GM21529 (cell line): ENCODE measurements around the gene ARMH1.
"Not testable (repeated sequence)": the region's sequence is repeated elsewhere in the genome, so short reads cannot be mapped to it uniquely, and the experiment has no call there.

ENCODE experiments used
- ATAC-seq: cut with Tn5 transposase; IDR thresholded peaks from one replicate; pipeline ENCODE4 v1.9.1; 2021; ENCODE audit not compliant: unreplicated experiment

ARMH1 gene

DNA sequence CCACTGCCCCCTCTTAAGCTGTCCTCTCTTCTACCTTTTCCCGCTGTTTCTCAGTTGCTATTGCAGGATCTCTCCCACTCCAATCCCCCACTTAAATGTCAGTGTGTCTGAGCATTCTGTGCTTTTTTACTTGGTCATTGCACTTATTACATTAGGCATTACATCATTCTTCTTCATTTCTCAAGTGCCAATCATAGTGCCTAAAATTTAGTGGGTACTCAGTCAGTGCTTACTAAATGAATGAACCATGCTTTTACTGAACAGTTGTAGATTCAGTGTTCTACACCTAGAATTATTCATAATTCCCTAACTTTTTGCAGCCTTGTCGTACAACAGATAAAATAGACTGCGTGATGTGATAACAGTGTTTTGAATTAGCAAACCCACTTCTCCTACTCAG, 19.4 kb downstream of the ARMH1 start:
- no peak for ATAC-seq

DNA sequence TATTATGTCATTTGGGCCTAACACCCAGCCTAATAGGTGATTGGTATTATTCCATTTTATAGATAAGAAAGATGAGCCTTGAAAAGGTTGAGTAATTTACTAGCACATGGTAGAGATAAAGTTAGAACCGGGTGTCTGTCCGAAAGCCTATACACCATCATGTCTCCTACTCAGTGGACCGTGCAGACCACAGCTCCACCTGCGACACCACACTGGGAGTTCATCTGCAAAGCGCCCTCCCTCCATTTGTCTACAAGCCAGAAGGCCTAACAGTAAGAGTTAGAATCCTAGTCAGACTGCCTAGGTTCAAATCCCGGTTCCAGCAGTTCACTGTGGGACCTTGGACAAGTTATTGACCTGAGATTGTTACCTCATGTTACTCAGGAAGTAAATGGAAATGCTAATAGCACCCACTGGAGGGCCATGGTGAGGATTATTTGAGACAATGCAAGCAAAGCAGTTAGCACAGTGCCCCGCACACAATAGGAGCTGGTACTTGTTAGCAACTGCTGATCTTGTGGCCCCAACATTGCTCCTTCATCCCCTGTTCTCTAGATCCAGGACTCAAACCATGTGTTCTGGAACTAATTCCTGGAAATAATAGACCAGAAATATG, 20.5 kb downstream of the ARMH1 start:
- ATAC-seq, result peak; percentile 60

DNA sequence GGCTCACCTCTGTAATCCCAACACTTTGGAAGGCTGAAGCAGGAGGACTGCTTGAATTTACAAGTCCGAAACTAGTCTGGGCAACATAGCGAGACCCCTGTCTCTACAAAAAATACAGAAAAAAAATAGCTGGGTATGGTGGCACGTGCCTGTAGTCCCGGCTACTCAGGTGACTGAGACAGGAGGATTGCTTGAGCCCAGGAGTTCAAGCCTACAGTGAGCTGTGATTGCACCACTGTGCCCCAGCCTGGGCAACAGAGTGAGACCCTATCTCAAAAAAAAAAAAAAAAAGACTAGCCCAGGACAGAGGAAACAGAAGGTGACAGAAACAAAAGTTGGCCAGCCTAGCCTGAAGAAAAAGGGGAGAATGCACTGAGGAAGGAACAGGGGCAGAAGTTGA, 21.2 kb downstream of the ARMH1 start:
- ATAC-seq, result no peak

DNA sequence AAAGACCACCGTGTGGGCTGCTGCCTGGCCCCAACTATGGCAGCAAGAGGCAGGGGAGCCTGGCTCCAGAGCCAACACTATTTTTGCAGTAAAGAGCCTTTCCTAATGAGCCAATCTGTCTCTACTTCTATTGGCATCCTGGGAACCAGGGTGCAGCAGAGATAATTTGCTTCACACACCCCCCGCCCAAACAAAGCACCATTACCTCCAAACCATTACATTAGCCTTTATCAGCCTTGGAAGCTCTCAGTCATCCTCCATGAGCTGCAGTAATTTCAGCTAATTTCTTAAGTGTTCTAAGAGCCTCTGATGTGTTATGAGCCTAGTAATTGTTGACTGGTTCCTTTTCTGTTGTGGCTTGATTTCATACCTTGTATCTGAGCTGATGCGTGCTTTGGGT, 21.6 kb downstream of the ARMH1 start:
- no peak for ATAC-seq

DNA sequence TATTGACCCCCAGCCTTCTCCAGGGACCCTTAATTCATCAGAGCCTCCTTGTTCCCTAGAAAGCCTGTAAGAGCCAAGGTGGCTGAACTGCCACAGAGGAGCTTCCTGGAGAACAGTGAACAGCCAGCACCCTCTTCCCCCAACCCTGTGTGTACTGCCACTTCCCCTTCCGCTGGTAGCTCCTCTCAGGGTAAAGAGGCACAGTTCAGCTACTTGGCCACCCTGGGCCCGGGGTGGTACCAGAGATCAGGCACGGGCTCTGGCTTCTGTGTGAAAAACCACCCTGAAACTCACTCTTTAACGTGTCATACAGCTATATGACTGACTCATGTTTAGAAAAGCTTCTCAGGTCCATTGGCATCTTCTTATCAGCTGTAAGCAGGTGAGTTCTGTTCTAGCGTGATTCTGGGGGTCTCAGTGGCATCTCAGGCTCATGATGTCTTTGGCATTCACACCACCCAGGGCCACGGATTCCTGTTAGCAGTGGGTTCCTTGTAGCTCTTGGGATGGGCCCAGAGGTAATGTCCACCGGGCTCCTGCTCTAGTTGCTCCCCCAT, 22.4 kb downstream of the ARMH1 start:
- ATAC-seq, result peak; percentile 46

DNA sequence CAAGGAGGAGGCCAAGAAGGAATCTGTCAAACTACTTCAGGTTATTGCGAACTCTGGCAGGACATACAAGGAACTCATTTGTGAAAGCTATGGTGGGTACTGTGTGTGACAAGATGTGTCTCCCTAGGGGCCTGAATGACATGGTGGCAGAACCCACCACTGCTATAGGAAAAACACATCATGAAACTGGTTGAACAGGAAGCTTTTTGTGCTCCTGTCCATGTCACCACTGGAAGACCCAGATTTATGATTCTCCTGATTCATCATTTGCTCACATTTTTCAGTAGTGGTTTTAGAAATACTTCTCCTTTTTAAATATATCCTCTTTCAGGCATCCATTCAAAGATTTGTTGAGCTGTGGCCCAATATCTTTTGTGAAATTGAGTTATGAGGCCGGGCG, 23.6 kb downstream of the ARMH1 start:
- ATAC-seq, result no peak

GRCh38 chr1:44699375-44699774, 24.9 kb downstream of the ARMH1 start:
- ATAC-seq, result not testable (repeated sequence)

DNA sequence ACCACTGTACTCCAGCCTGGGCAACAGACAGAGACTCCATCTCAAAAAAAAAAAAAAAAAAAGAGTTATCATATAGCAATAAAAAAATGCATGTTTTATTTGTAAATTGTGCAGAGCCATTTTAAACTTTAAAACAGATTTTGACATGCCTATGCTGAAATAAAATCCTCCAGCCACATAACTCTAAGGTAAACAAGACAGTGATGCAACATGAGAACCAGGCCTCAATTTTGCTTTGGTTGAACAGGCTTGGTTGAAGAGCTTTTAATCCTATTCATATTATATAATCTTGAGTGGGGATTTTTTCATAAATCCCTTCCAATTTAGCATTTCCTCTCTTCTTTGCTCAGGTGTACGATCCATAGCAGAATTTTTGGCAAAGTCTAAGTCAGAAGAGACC, 26.1 kb downstream of the ARMH1 start:
- no peak for ATAC-seq

GRCh38 chr1:44701141-44701573, 26.6 kb downstream of the ARMH1 start:
- ATAC-seq, result no peak

GRCh38 chr1:44705470-44705869, 31.0 kb downstream of the ARMH1 start:
- no peak for ATAC-seq

DNA sequence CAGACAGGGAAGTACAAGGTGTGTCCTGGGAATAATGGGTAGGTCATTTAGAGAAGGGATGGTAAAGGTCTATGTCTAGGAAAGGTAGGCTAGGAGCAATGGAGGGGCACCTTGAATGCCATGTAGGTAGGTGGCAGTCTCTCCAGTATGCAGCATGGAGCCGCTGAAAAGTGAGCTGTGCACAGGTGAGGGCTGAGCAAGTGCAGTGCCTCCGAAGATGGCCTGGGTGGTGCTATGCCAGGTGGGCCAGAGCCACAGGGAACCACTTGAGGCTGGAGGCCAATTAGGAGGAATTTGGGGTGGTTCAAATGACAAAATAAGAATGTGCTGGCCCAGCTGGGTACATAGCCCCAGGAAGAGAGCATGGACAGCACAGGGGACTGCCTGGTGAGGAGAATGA, 31.4 kb downstream of the ARMH1 start:
- ATAC-seq, result no peak

- ATAC-seq, result no peak
Measured at GRCh38 chr1:44707112-44707881, 32.8 kb downstream of the ARMH1 start.

DNA sequence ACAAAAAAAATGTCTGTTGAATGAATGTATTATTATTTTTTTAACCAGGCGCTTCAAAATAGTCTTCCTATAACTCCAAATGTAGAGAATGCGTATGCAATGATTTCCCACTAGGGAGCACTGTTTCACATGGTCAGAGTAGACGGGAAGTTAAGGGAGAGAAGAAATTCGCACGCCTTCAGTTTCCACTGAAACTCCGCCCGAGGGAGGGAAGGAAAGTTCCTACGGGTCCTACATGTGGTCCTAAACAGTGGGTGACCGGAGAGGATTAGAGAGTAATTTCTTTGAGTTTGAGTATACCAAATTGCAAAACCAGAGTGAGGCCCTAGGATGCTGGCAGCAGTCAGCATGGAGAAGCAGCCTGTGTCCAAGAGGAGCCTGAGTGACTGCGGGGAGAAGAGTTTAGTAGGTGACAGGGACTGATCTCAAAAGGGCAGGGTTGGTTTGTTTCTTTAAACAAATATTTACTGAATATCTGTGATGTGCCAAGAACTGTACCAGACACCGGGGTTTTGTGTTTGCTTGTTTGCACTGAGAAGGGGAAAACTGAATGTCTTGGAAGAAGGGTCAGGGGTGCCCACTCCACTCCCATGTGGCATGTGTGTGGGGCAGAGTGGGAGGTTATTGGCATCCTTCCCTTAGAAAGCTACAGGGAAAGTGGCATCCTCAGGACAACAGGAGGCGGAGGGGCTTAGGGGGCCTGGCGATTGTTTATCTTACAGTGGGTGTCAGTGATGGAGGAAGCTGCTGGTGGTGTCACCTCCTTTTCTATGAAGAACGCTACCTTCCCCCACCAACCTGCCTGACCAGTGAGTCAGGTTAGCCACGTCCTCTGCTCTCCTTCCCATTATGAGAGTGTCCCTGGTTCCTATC, 33.7 kb downstream of the ARMH1 start:
- ATAC-seq, result no peak

- peak; percentile 72 for ATAC-seq
Measured at GRCh38 chr1:44713321-44713781, 38.8 kb downstream of the ARMH1 start.

DNA sequence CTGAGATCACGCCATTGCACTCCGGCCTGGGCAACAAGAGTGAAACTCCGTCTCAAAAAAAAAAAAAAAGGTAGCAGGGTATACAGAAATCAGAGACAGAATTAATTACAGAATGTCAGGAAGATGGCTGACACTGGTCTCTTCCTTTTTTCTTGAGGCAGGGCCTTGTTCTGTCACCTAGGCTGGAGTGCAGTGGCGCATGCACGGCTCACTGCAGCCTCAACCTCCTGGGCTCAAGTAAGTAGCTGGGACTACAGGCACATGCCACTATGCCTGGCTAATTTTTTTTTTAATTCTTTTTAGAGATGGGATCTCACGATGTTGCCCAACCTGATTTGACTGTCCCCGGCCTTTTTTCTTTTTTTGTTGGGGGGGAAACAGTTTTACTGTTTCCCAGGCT, 40.0 kb downstream of the ARMH1 start:
- ATAC-seq, result no peak

- ATAC-seq, result no peak
Measured at GRCh38 chr1:44714944-44715571, 40.5 kb downstream of the ARMH1 start.

DNA sequence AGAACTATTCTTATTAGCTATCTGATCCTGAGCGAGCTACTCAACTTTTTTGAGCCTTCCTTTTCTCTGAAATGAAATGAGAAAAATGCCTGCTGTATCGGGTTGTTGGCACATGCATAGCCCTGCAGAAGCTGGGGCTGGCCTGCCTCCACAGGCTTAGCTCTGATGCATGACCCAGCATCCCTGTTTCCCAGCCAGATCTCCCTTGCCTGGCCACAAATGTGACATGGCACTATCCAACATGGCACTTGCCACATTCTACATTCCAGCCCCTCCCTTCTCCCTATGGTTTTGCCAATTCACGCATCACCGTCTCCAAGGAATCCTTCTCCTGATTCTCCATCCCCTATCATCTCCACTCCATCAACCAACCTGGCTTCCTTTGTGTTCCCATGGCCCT, 42.6 kb downstream of the ARMH1 start:
- no peak for ATAC-seq

DNA sequence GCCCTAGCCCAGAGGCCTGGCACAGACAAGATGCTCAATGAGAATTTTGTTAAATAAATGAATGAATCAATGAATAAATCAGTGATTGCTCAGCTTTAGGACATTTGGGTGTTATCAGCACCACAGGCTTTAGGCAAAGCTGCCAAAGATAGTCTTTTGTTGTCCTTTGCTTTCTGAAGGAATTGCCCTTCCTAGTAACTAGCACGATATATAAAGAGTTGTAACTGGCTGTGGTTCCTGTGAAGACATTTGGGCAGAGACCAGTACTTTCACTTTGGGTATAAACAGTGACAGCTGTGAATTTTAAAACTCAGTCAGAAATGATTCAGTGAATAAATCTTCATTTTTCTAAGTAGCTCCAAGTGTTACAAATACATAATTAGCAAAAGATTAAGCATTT, 43.1 kb downstream of the ARMH1 start:
- ATAC-seq, result no peak

DNA sequence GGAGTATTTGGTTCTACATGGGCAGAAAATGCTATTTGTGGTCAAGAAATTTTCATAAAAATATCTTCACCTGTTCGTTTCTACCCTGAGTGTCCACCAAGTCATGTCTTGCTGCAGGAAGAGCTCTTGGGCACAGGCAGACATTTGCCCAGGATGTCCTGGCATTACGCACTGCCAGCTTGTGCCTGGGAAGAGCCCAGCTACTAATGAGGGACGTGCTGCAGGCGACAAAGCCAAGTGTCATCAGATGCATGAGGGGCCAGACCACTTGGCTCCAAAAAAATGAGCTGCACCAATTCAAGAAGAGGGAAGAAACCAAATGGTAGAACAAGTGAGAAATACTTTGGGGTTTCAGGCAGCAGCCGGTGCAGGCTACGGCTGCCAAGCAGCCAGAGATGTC, 43.6 kb downstream of the ARMH1 start:
- no peak for ATAC-seq

- ATAC-seq, result no peak
Measured at GRCh38 chr1:44719318-44719717, 44.8 kb downstream of the ARMH1 start.

- no peak for ATAC-seq
Measured at GRCh38 chr1:44720281-44720680, 45.8 kb downstream of the ARMH1 start.
